ENCODE results near the gene CFAP77. TPM values are rescaled to one million over a fixed set of nuclear protein-coding genes. Genes with fewer than 3 reads are reported as not detected.
A peak's percentile ranks its signal among the peaks of the same experiment; 100 is the strongest.

CFAP77 gene
- total RNA-seq, 1 donor from 2014 or later, result not detected

DNA sequence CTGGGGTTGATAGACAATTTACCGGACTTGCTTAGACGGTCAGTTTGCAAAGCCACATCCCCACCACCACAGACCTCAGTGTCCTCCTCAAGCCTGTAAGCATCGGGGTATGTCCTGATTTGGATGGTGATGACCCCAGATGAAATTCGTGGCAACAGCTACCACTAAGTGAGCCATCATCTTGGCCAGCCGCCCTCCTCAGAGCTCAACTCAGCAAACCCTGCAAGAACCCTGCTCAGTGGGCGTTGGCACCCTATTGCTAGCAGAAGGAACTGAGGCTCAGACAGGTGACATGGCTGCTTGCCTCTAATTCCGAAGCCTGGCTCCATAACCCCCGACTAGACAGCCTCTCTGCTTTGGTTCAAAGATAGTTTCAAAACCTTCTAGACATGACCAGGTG is 131.0 kb downstream of the CFAP77 start:
- TF ChIP-seq, protein P1, sequence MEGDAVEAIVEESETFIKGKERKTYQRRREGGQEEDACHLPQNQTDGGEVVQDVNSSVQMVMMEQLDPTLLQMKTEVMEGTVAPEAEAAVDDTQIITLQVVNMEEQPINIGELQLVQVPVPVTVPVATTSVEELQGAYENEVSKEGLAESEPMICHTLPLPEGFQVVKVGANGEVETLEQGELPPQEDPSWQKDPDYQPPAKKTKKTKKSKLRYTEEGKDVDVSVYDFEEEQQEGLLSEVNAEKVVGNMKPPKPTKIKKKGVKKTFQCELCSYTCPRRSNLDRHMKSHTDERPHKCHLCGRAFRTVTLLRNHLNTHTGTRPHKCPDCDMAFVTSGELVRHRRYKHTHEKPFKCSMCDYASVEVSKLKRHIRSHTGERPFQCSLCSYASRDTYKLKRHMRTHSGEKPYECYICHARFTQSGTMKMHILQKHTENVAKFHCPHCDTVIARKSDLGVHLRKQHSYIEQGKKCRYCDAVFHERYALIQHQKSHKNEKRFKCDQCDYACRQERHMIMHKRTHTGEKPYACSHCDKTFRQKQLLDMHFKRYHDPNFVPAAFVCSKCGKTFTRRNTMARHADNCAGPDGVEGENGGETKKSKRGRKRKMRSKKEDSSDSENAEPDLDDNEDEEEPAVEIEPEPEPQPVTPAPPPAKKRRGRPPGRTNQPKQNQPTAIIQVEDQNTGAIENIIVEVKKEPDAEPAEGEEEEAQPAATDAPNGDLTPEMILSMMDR (conservative IDR thresholded peaks at IDR 0.05; ENCODE audit: low read depth, low read length), result no peak
- DNase-seq (ENCODE audit: low read depth), result no peak
- H3K4me3 ChIP-seq (ENCODE audit: low read depth, low read length), result no peak overlapping the region

DNA sequence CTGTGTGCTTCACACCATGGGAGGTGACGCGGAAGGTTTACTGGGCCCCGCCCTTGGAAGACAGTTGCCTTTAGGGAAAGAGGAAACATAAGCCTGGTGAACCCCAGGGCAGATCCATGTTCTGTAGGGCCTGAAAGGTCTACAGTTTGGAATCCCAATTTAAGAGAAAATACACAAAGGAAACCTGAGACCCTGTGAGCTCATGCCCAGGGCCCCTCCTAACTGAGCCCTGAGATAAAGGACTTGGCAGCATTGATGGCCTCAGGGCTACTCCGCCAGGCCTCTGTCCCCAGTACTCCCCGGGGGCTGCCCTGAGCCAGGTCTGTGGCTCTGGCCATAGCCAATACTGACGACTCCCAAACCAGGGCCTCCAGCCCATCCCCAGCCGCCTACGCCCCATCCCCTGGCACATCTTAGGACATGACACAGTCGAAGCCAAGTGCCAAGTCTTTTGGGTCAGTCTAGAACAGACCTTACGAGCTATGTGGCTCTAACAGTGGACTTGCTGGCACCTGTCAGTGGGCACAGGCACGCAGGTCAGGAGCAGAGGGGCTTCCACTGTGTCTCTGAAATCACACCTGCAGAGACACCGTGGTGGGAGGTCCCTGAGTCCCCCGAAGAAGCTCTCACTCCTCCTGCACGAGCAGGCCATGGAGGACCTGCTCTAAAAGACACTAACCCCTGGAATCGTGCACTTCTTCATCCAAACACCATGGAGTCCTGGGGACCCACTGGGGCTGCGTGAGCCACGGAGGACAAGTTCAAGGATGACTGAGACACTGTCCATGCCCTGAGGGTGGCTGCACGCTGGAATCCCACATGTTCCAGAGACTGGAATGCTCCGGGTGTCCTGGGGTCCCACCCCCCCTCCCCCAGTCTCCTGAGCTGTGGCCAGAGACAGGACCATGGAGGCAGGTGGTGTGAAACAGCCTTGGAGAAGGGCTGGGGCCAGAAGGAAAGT is 132.1 kb downstream of the CFAP77 start:
- DNase-seq (ENCODE audit: low read depth), result no peak
- H3K4me3 ChIP-seq (ENCODE audit: low read depth, low read length), result no peak overlapping the region
- TF ChIP-seq, protein P1 (conservative IDR thresholded peaks at IDR 0.05; ENCODE audit: low read depth, low read length), result no peak

DNA sequence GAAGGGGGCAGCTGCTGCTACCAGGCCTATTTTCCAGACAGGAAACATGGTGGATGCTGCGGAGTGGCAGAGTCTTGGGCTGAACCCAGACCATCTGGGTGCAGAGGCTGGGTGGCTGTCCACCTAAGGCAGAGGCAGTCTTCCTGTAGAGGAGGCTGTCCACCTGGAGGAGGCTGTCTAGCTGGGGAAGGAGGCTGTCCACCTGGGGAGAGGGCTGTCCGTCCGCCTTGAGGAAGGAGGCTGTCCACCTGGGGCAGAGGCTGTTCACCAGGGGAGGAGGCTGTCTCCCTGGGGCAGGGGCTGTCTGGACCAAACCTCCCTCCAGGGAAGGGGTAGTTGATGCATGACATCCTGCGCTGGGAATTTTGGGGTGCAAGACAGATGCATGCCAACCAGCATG is 133.2 kb downstream of the CFAP77 start:
- no peak overlapping the region for H3K4me3 ChIP-seq (ENCODE audit: low read depth, low read length)
- DNase-seq (ENCODE audit: low read depth), result no peak
- TF ChIP-seq, protein P1 (conservative IDR thresholded peaks at IDR 0.05; ENCODE audit: low read depth, low read length), result no peak

DNA sequence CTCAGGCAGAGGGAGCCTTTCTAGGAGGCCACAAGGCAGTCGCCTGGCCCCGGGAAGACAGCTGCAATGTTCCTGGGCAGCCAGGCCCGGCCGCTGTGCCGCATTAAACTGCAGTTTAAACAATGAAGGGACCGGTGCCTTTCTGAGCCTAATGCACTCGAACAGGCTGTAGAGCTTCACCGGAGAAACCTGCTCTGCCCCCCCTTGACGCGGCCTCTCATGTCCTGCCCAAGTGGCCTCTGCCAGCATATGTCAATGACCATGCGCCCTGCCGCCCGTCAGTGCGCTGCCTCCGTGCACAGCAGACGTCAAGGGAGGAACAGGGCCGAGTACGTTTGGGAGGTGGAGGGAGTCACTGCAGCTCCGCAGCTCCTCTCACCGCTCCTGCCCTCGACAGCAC is 133.9 kb downstream of the CFAP77 start:
- TF ChIP-seq, protein P1 (conservative IDR thresholded peaks at IDR 0.05; ENCODE audit: low read depth, low read length), result no peak
- H3K4me3 ChIP-seq (ENCODE audit: low read depth, low read length), result no peak overlapping the region
- DNase-seq (ENCODE audit: low read depth), result no peak

DNA sequence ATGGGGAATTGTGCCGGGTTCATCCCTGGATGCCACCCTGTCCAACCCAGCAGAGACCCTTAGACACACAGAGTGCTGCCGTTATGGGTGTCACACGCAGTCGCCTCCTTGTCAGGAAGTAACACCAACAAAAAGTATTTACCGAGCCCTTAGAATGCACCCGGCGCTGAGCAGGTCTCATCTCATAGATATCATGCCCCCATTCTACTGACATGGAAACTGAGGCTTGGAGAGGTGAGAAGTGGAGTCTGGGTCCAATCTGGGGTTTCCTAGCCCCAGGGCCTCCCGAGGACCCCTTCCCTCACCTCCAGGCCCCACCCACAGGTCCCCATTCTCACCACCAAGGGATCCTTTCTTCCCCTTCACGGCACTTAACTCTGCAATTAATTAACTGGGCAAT is 135.6 kb downstream of the CFAP77 start:
- no peak for DNase-seq (ENCODE audit: low read depth)
- H3K4me3 ChIP-seq (ENCODE audit: low read depth, low read length), result no peak overlapping the region
- TF ChIP-seq, protein P1 (conservative IDR thresholded peaks at IDR 0.05; ENCODE audit: low read depth, low read length), result no peak

DNA sequence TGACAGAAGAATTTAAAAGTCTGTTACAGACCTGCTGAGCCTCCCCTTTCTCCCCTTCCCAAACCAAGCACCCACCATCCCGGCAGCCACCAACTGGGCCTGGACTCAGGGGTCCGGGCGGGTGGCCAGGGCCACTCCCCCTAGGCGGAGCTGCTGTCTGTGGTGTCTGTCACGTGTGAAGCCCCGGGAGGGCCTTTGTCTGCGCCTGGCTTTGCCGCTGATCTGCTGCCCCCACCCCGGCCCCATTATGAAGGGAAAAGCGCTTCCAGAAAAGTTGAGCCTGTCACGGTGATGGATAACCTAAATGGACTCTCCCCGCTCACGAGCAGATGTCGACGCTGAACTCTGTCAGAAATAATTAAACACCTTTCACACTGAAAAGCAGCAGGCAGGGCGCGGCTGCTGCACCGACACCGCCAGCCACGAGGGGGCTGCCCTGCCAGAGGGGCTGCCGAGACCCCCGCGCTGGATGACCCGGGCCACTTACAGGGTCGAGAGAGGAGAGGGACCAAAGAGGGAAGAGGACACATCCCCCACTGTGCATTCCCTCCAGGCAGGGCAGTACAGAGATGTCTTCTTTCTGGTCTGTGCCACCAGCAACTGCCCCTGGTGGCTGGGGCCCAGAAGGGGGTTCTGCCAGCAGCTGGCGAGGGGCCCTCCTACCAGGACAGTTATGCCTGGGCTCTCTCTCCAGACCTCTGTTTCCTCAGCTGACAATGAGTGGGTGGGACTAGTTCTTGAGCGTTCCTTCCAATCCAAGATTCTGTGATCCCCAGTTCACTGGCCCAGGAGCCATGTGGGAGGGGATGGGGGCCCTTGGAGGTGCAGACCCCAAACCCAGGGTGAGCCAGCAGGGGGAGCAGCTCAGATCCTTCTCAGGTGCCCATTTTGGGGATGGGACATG is 136.4 kb downstream of the CFAP77 start:
- H3K4me3 ChIP-seq (ENCODE audit: low read depth, low read length), result peak overlapping the region; percentile 48
- TF ChIP-seq, protein P1 (conservative IDR thresholded peaks at IDR 0.05; ENCODE audit: low read depth, low read length), result peak; percentile 56
- DNase-seq (ENCODE audit: low read depth), result no peak
